Ishikawa (cell line): ENCODE measurements around the gene ITPR2.

ENCODE experiments used
- CEBPB ChIP-seq: IDR thresholded peaks from 2 replicates; pipeline ENCODE4 v1.6.1; 2012
- CREB1 ChIP-seq: IDR thresholded peaks from 2 replicates; pipeline ENCODE4 v1.6.1; 2012; ENCODE audit warnings: low read depth
- EGR1 ChIP-seq: IDR thresholded peaks from 2 replicates; pipeline ENCODE4 v1.6.1; 2012
- EP300 ChIP-seq: IDR thresholded peaks from 2 replicates; pipeline ENCODE4 v1.6.1; 2012; ENCODE audit warnings: borderline replicate concordance
- FOXM1 ChIP-seq: IDR thresholded peaks from 2 replicates; pipeline ENCODE4 v1.6.1; 2012; ENCODE audit warnings: low read depth, borderline replicate concordance
- NFIC ChIP-seq: IDR thresholded peaks from 2 replicates; pipeline ENCODE4 v1.6.1; 2012
- RAD21 ChIP-seq: IDR thresholded peaks from 2 replicates; pipeline ENCODE4 v1.6.1; 2012; ENCODE audit warnings: low read depth
- TAF1 ChIP-seq: IDR thresholded peaks from 2 replicates; pipeline ENCODE4 v1.6.1; 2012; ENCODE audit warnings: low read depth, mild to moderate bottlenecking
- TCF12 ChIP-seq: IDR thresholded peaks from 2 replicates; pipeline ENCODE4 v1.6.1; 2012; ENCODE audit warnings: low read depth
- TEAD4 ChIP-seq: IDR thresholded peaks from 2 replicates; pipeline ENCODE4 v1.6.1; 2012
- YY1 ChIP-seq: IDR thresholded peaks from 2 replicates; pipeline ENCODE4 v1.6.1; 2012; ENCODE audit warnings: low read depth
- ZBTB7A ChIP-seq: IDR thresholded peaks from 2 replicates; pipeline ENCODE4 v1.6.1; 2012; ENCODE audit warnings: low read depth
- TF ChIP-seq, protein P1 (sequence below): IDR thresholded peaks from 2 replicates; pipeline ENCODE4 v1.6.1; 2012
- TF ChIP-seq, protein P2 (sequence below): IDR thresholded peaks from 2 replicates; pipeline ENCODE4 v1.6.1; 2012
- TF ChIP-seq, protein P3 (sequence below): IDR thresholded peaks from 2 replicates; pipeline ENCODE4 v1.6.1; 2012; ENCODE audit warnings: low read depth, mild to moderate bottlenecking

ITPR2 gene

DNA sequence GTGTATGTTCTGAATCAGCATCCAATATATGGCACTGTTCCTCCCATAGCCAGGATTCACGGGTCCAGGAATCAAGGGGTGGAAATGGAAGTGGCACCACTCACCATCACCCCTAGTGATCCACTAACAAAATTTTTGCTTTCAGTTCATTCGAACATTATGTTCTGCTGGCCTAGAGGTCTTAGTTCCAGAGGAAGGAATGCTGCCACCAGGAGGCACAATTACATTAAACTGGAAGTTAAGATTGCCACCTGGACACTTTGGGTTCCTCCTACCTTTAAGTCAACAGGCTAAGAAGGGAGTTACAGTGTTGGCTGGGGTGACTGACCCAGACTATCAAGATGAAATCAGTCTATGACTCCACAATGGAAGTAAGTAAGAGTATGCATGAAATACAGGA, 52.3 kb downstream of the ITPR2 start:
- TF ChIP-seq RAD21 = peak; percentile 61

DNA sequence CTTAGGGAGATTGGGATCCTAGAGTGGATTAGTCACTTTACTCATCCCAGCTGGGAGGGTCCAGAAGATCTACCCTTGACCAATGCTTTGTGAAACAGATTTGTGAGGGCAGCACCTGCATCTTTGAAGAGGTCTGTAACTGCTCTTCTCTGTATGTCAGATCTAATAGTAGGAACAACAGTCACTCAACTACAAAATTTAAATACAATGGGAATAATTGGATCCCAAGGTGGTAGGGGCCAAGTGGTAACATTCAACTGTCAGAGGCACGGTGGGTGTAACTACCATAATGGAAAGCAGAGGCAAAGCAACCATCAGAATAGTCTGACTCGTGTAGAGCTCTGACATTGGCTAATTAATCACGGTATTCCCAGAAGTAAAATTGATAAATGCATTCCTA, 55.8 kb downstream of the ITPR2 start:
- no peak for TF ChIP-seq YY1
- TF ChIP-seq, protein P1, sequence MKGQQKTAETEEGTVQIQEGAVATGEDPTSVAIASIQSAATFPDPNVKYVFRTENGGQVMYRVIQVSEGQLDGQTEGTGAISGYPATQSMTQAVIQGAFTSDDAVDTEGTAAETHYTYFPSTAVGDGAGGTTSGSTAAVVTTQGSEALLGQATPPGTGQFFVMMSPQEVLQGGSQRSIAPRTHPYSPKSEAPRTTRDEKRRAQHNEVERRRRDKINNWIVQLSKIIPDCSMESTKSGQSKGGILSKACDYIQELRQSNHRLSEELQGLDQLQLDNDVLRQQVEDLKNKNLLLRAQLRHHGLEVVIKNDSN = no peak

DNA sequence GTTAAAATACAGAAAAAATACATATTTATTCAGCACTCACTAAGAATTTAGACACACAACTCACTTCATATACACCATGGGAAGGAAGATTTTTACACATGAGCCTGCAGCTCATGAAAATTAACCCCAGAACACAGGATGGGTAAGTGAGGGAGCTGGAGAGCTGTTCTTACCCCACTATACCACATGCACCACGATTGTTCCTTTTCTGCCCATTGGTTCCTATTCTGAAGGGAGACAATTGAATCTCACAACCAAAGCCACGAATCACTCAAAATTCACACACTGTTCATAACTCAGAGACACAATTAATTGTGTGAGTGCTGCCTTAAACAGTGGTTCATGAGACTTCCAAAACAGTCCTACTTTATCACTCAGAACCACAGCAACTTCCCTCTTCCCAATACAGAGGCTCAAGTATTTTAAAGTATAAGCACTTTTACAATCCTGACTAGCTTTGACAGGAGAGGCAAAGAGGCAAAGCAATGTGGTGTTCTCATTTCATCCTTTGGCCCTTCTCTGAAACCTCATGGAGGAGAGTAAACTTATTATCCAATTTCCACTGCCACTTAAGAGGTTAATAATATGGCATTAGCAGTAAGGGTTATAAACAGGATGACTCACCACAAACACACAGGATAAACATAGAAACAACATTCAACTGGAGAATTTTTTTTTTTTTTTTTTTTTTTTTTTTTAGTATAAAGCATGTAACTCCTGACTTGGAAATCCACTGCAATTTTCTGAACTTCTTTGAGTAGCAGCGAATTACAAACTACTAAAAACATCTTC, 59.5 kb downstream of the ITPR2 start:
- TF ChIP-seq, protein P2, sequence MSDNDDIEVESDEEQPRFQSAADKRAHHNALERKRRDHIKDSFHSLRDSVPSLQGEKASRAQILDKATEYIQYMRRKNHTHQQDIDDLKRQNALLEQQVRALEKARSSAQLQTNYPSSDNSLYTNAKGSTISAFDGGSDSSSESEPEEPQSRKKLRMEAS = no peak
- no peak for TF ChIP-seq EP300
- no peak for TF ChIP-seq NFIC
- TF ChIP-seq YY1 = no peak
- TF ChIP-seq, protein P1 = no peak
- no peak for TF ChIP-seq CREB1
- TF ChIP-seq CEBPB = no peak
- no peak for TF ChIP-seq RAD21
- TF ChIP-seq TCF12 = no peak
- TF ChIP-seq TAF1 = no peak
- TF ChIP-seq TEAD4 = no peak
- TF ChIP-seq, protein P3, sequence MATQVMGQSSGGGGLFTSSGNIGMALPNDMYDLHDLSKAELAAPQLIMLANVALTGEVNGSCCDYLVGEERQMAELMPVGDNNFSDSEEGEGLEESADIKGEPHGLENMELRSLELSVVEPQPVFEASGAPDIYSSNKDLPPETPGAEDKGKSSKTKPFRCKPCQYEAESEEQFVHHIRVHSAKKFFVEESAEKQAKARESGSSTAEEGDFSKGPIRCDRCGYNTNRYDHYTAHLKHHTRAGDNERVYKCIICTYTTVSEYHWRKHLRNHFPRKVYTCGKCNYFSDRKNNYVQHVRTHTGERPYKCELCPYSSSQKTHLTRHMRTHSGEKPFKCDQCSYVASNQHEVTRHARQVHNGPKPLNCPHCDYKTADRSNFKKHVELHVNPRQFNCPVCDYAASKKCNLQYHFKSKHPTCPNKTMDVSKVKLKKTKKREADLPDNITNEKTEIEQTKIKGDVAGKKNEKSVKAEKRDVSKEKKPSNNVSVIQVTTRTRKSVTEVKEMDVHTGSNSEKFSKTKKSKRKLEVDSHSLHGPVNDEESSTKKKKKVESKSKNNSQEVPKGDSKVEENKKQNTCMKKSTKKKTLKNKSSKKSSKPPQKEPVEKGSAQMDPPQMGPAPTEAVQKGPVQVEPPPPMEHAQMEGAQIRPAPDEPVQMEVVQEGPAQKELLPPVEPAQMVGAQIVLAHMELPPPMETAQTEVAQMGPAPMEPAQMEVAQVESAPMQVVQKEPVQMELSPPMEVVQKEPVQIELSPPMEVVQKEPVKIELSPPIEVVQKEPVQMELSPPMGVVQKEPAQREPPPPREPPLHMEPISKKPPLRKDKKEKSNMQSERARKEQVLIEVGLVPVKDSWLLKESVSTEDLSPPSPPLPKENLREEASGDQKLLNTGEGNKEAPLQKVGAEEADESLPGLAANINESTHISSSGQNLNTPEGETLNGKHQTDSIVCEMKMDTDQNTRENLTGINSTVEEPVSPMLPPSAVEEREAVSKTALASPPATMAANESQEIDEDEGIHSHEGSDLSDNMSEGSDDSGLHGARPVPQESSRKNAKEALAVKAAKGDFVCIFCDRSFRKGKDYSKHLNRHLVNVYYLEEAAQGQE = no peak
- no peak for TF ChIP-seq ZBTB7A
- no peak for TF ChIP-seq EGR1
- TF ChIP-seq FOXM1 = no peak

DNA sequence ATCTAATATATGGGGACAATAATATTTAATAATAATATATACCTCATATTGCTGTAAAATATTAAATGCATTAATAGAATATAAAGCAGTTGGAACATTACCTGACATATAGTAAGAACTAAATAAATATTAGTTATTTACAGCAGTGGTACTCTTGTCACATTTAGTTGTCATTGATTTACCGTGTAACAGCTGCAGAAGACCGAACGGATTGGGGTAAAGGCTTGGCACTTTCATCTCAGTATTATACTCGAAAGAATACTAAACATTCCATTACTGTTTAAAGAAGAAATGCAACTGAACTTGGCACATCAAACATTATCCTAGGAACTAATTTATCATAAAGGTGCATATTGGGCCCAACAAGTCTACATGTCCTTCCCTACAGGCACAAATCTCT, 61.1 kb downstream of the ITPR2 start:
- TF ChIP-seq, protein P3 = no peak
- TF ChIP-seq, protein P2 = no peak
- TF ChIP-seq EGR1 (no peak), FOXM1 (no peak), TCF12 (no peak), CREB1 (no peak), TAF1 (no peak), CEBPB (no peak)

DNA sequence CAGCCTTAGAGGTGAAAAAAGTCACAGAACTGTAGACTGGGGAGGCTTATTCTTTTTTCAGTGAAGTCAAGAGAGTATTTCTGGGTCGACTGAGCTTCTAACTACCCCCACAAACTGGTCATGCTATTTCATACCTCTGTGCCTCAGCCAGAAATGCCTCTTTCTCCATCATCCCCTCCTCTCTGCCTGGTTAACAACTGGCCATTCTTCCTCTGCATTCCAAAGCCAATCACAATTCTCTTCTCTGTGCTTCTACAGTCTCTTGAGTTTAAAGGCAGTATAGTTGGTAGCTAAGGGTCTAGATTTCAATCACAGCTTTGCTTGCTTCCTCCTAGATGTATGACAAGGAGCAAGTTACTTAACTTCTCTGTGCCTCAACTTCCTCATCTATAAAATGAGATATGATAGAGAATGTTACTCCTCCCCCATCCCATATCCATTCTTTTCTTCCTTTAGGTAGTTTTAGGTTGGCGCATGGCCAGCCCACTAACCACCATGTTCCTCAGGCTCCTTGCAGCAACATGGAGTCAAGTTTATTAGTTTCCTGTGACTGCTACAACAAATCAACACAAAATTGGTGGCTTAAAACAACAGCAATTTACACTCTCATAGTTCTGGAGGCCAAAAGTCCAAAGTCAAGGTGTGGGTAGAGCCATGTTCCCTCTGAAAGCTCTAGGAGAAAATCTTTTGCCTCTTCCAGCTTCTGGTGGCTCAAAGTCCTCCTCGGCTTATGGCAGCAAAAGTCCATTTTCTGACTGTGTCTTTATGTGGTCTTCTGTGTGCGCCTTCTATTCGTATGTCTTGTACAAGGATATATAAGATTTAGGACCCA, 62.5 kb downstream of the ITPR2 start:
- TF ChIP-seq CREB1 = no peak
- TF ChIP-seq TCF12 = no peak
- no peak for TF ChIP-seq FOXM1
- TF ChIP-seq, protein P1 = no peak
- TF ChIP-seq, protein P3 = no peak
- no peak for TF ChIP-seq NFIC
- TF ChIP-seq, protein P2 = no peak
- TF ChIP-seq TEAD4 = no peak
- TF ChIP-seq EP300 = no peak
- no peak for TF ChIP-seq CEBPB
- TF ChIP-seq ZBTB7A = no peak
- no peak for TF ChIP-seq TAF1
- TF ChIP-seq RAD21 = no peak
- TF ChIP-seq EGR1 = no peak
- no peak for TF ChIP-seq YY1
